Neutrophil (primary cell): ENCODE measurements around the gene ZKSCAN2.

ENCODE experiments used
- H3K27ac ChIP-seq: fragments of 200-600 bp; sonication (generic); 2 replicates; pipeline ENCODE4 v1.5.1; 2016; ENCODE audit warnings: mild to moderate bottlenecking, moderate library complexity
- H3K27me3 ChIP-seq: fragments of 200-600 bp; sonication (generic); 2 replicates; pipeline ENCODE4 v1.6.0; 2016; ENCODE audit warnings: mild to moderate bottlenecking
- H3K36me3 ChIP-seq: fragments of 200-600 bp; sonication (generic); 2 replicates; pipeline ENCODE4 v1.5.1; 2017
- H3K4me1 ChIP-seq, 2 experiments: fragments of 200-600 bp in 1 of 2; sonication (generic) in 1 of 2; 1 replicate in 1 of 2; 2 replicates in 1 of 2; pipeline versions ENCODE4 v1.5.1 to v1.6.1; 2013 to 2016; ENCODE audit warnings: low read depth in 1 of 2, low read length in 1 of 2, mild to moderate bottlenecking in 1 of 2, moderate library complexity in 1 of 2; ENCODE audit not compliant: control insufficient read depth in 1 of 2, insufficient read depth in 1 of 2
- H3K4me3 ChIP-seq, 2 experiments: fragments of 200-600 bp in 1 of 2; sonication (generic) in 1 of 2; 1 replicate in 1 of 2; 2 replicates in 1 of 2; pipeline ENCODE4 v1.5.1; 2013 to 2016; ENCODE audit warnings: low read depth in 1 of 2, low read length in 1 of 2, mild to moderate bottlenecking in 1 of 2, moderate library complexity in 1 of 2
- H3K9me3 ChIP-seq: fragments of 200-600 bp; sonication (generic); 2 replicates; pipeline ENCODE4 v1.5.1; 2016
- CTCF ChIP-seq: fragments of 200-600 bp; sonication (generic); IDR thresholded peaks from 2 replicates; pipeline ENCODE4 v1.5.1; 2016; ENCODE audit warnings: antibody characterized with exemption

Gene ZKSCAN2

GRCh38 chr16:25194273-25194878 is 63.3 kb downstream of the ZKSCAN2 start:
- Histone ChIP-seq H3K36me3 (no peaks in the 10 kb centered on the region), H3K27me3 (no peaks in the 10 kb centered on the region), H3K4me3 (no peak overlapping the region), H3K4me1 (no peaks in the 10 kb centered on the region), H3K9me3 (no peaks in the 10 kb centered on the region), H3K27ac (no peak overlapping the region)
- TF ChIP-seq CTCF, result no peak

GRCh38 chr16:25192096-25192495 is 65.5 kb downstream of the ZKSCAN2 start:
- H3K9me3 ChIP-seq, result no peaks in the 10 kb centered on the region
- H3K27me3 ChIP-seq, result no peaks in the 10 kb centered on the region
- no peak for TF ChIP-seq CTCF
- H3K36me3 ChIP-seq, result no peaks in the 10 kb centered on the region
- H3K27ac ChIP-seq, result no peak overlapping the region
- H3K4me1 ChIP-seq, result no peaks in the 10 kb centered on the region
- no peak overlapping the region for H3K4me3 ChIP-seq

GRCh38 chr16:25189305-25189704 is 68.3 kb downstream of the ZKSCAN2 start:
- Histone ChIP-seq H3K27ac (no peak overlapping the region), H3K9me3 (no peaks in the 10 kb centered on the region), H3K4me3 (no peak overlapping the region), H3K4me1 (no peaks in the 10 kb centered on the region), H3K36me3 (no peaks in the 10 kb centered on the region), H3K27me3 (no peaks in the 10 kb centered on the region)
- no peak for TF ChIP-seq CTCF

- Histone ChIP-seq H3K4me3 (no peak overlapping the region), H3K36me3 (no peaks in the 10 kb centered on the region), H3K9me3 (no peaks in the 10 kb centered on the region), H3K27me3 (no peaks in the 10 kb centered on the region), H3K27ac (no peak overlapping the region), H3K4me1 (no peaks in the 10 kb centered on the region)
- no peak for TF ChIP-seq CTCF
Measured at GRCh38 chr16:25187491-25187795, 70.2 kb downstream of the ZKSCAN2 start.
